ENCODE measurements around the gene WRAP73. TPM values are rescaled to one million over a fixed set of nuclear protein-coding genes. Genes with fewer than 3 reads are reported as not detected.
A peak's percentile ranks its signal among the peaks of the same experiment; 100 is the strongest.

The WRAP73 gene
- total and polyA plus RNA-seq, 9 of the 15 experiments (the other 6 are each of a cell fraction or from before 2014, with no cell fraction given), result 4.3 to 51.8 (median 30.1) TPM

DNA sequence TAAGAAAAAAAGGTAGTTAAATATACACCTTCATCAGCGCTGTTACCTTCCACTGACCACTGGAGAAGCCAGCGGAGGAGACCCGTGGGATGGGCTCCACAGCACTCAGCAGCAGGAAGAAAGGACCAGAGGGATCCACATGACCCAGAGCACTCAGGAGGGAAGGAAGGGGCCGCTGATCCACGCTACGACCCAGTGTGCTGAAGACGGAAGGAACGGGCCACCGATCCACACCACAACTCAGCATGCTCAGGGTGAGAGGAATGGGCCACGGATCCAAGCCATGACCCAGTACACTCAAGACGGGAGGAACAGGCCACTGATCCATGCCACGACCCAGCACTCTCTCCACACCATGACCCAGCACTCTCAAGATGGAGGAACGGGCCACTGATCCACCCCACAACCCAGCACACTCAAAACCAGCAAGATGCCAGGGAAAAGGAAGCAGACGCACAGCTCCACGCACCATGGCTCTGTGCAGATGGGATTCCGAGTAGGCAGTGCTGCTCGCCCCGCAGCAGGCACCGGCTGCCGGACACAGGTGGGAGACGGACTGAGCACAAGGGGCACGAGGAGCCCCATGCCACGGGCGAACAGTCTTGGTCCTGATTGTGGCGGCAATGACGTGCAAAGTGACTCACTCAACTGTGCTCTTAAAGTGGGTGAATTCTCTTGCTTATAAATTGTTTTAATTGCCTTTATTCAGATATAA lies 8.7 kb downstream of the WRAP73 start:
- H3K36me3 ChIP-seq (ENCODE audit: control insufficient read depth, insufficient read depth, low read length), result peaks cover 51% of the 10 kb centered on the region; the same call in 2 of the 3 replicates
- 0 out of 2 replicates have a peak, but pooled peaks have one; percentile 16 for TF ChIP-seq POLR2G (IDR thresholded peaks at IDR 0.05; ENCODE audit: low read depth, low read length)
- no peak for TF ChIP-seq ETS2 (tag; IDR thresholded peaks at IDR 0.05; ENCODE audit: borderline replicate concordance, poor library complexity, severe bottlenecking)
- in situ Hi-C loops (cut with MboI) (no loop called here), intact Hi-C loops (cut with micrococcal nuclease) (no loop called here)
- 0 out of 2 replicates have a peak, but pooled peaks cover 7% of the 10 kb centered on the region for H4K20me1 ChIP-seq (replicated peaks; ENCODE audit: control insufficient read depth, insufficient read depth, low read length)
- no peaks in the 10 kb centered on the region for H3K27me3 ChIP-seq (ENCODE audit: control insufficient read depth in 2 of 2, insufficient read depth in 2 of 2, low read length in 2 of 2)
- no peak overlapping the region for H3K27ac ChIP-seq (ENCODE audit: extremely low read depth, low read depth, low read length)
- H3K4me3 ChIP-seq, result no peak overlapping the region
- H3K9ac ChIP-seq (ENCODE audit: insufficient read depth in 1 of 2, low read depth in 2 of 2, low read length in 2 of 2), result peak overlapping the region in 1 of 2 experiments; percentile 43; a peak in 1 of 4 replicates
- no peaks in the 10 kb centered on the region for H3K9me1 ChIP-seq (ENCODE audit: control insufficient read depth, insufficient read depth, low read length)
- DNase-seq (ENCODE audit: extremely low read depth in 1 of 4, low spot score in 3 of 4) (no peak), FAIRE-seq (no peak), ATAC-seq (no peak)
- whole genome bisulfite sequencing (ENCODE audit: insufficient coverage, low coverage, missing lambda C conversion rate), result 80% methylated on average over 24 of the region's 26 CpGs
- POLR2A ChIA-PET, result interaction anchor here (1.8 kb wide), 1 partner anchor 10 kb away, joined by 8 read pairs; no protein-coding TSS in a partner anchor
- no peaks in the 10 kb centered on the region for H3K79me2 ChIP-seq (ENCODE audit: control insufficient read depth, insufficient read depth, low read length)
- H3K9me3 ChIP-seq (replicated peaks; ENCODE audit: control insufficient read depth, insufficient read depth, low read depth, low read length), result no peaks in the 10 kb centered on the region
- no TSS peak for BruUV-seq (replicated peaks)
- CTCF ChIA-PET (ENCODE audit: low intra/inter-chr PET ratio), result no interaction called here
- no peak overlapping the region for H3K4me2 ChIP-seq (ENCODE audit: insufficient read depth, low read length)
- no peak overlapping the region for H2AFZ ChIP-seq (ENCODE audit: low read depth, low read length)
- H3K4me1 ChIP-seq (replicated peaks in 1 of 2; ENCODE audit: control insufficient read depth in 2 of 2, insufficient read depth in 2 of 2, low read length in 2 of 2), result peaks cover 0 to 8% of the 10 kb centered on the region in 2 experiments; a peak in 1 of 5 replicates

DNA sequence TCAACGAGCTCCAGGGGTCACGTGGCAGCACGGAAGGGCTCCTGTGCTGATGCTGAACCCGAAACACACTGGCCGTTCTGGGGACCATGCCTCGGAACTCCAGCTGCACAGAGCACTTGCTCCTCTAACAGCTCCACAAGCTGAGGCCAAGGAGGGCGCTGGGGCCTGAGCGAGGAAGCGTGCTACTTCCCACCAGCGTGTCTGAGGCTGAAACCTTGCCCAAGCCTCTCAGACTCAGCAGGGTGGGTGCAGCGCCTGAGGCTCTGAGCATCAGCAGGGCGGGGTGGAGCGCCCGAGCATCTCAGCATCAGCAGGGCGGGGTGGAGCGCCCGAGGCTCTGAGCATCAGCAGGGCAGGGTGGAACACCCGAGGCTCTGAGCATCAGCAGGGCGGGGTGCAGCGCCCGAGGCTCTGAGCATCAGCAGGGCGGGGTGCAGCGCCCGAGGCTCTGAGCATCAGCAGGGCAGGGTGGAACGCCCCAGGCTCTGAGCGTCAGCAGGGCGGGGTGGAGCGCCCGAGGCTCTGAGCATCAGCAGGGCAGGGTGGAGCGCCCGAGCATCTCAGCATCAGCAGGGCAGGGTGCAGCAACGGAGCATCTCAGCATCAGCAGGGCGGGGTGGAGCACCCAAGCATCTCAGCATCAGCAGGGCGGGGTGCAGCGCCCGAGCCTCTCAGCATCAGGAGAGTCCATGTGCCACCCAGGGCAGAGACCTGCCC lies 9.6 kb downstream of the WRAP73 start:
- Histone ChIP-seq H3K27ac (ENCODE audit: extremely low read depth, low read depth, low read length) (no peak overlapping the region), H3K4me1 (replicated peaks in 1 of 2; ENCODE audit: control insufficient read depth in 2 of 2, insufficient read depth in 2 of 2, low read length in 2 of 2) (peaks cover 0 to 8% of the 10 kb centered on the region in 2 experiments; a peak in 1 of 5 replicates), H3K27me3 (ENCODE audit: control insufficient read depth in 2 of 2, insufficient read depth in 2 of 2, low read length in 2 of 2) (no peaks in the 10 kb centered on the region), H3K9me3 (replicated peaks; ENCODE audit: control insufficient read depth, insufficient read depth, low read depth, low read length) (no peaks in the 10 kb centered on the region), H3K4me3 (no peak overlapping the region), H4K20me1 (replicated peaks; ENCODE audit: control insufficient read depth, insufficient read depth, low read length) (0 out of 2 replicates have a peak, but pooled peaks cover 7% of the 10 kb centered on the region), H3K9ac (ENCODE audit: insufficient read depth in 1 of 2, low read depth in 2 of 2, low read length in 2 of 2) (no peak overlapping the region; a peak in 1 of 4 replicates), H3K9me1 (ENCODE audit: control insufficient read depth, insufficient read depth, low read length) (no peaks in the 10 kb centered on the region), H3K36me3 (ENCODE audit: control insufficient read depth, insufficient read depth, low read length) (peaks cover 49% of the 10 kb centered on the region; the same call in 2 of the 3 replicates), H3K79me2 (ENCODE audit: control insufficient read depth, insufficient read depth, low read length) (no peaks in the 10 kb centered on the region), H2AFZ (ENCODE audit: low read depth, low read length) (no peak overlapping the region), H3K4me2 (ENCODE audit: insufficient read depth, low read length) (no peak overlapping the region)
- TF ChIP-seq POLR2G (IDR thresholded peaks at IDR 0.05; ENCODE audit: low read depth, low read length) (0 out of 2 replicates have a peak, but pooled peaks have one; percentile 19), NFRKB (IDR thresholded peaks at IDR 0.05; ENCODE audit: low read depth) (no peak), TRIM28 (IDR thresholded peaks at IDR 0.05) (no peak)
- 87% methylated on average over 30 of the region's 36 CpGs for WGBS (ENCODE audit: insufficient coverage, low coverage, missing lambda C conversion rate)
- in situ Hi-C loops (cut with MboI), result no loop called here
- ATAC-seq (no peak), FAIRE-seq (no peak), DNase-seq (ENCODE audit: extremely low read depth in 1 of 4, low spot score in 3 of 4) (no peak)
- BruUV-seq (replicated peaks), result no TSS peak
- ChIA-PET POLR2A (no interaction called here), CTCF (ENCODE audit: low intra/inter-chr PET ratio) (no interaction called here)
- intact Hi-C loops (cut with micrococcal nuclease), result no loop called here
